Heart left ventricle (tissue), 13 donors: ENCODE data around the gene GABRR1.

Source experiments
- POLR2A ChIP-seq, 2 donors: fragments of 450-650 bp; IDR thresholded peaks; one replicate each; pipeline ENCODE4 v1.6.1; 2017; ENCODE audit warnings: antibody characterized with exemption in 2 of 2, mild to moderate bottlenecking in 2 of 2, moderate library complexity in 2 of 2
- TF ChIP-seq, protein P1 (sequence below), 12 donors: fragments of 200-600 bp; sonication (generic) in 4 of 12; IDR thresholded peaks; one replicate each; pipeline versions ENCODE4 v1.5.0 to v1.8.0; 2018 to 2022; ENCODE audit warnings: antibody characterized with exemption in 12 of 12, mild to moderate bottlenecking in 5 of 12
- donor health status: ischemic (EF 13 %, LVEDD 7.1; RV severe dilation, severe dysfunction).
- donor health status: DM: no; HTN: yes; CAD: no.
- donor health status: DM: no; HTN: no; CAD: no.
- donor health status: ischemic (EF 25% LVEDD 6.9; RV normal size, moderate dysfunction).
- donor health status: ischemic (EF 25% LVEDD 5.7; RV mildly dilated, moderate dysfunction).
- donor health status: ischemic (EF 35%, LVEDD 5.7; RV mildly dilated, moderate dysfunction).
- donor health status: nonischemic (EF 11% LVEDD 7.7; RV severe dilation, severe dysfunction).
- donor health status: DM: yes; HTN: yes; CAD: no.
- donor health status: PGD.
- donor health status: ischemic (EF 29% LVEDD 5.4; RV normal size, mild dysfunction).
- donor health status: nonischemic (EF 23%, LVEDD 6.1; RV moderate dilation, normal function).

DNA sequence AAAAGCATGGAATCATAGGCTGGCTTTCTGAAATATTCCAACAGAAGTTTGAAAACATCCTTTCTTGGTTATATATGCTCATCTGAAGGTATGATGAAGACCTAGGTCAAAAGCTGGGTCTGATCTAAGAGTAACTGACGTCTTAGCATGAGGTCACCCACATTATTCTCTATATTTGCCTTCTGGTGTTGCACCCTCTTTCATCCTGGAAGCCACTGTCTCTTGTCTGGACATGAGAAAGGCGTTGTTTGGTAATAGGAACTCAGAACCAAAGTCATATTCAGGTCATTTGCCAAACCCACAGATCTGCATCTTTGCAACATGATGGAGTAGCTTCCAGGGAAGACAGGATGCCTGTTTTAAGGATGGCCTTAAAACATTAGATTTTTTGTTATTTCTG lies 17.6 kb downstream of the GABRR1 start:
- TF ChIP-seq, protein P1, sequence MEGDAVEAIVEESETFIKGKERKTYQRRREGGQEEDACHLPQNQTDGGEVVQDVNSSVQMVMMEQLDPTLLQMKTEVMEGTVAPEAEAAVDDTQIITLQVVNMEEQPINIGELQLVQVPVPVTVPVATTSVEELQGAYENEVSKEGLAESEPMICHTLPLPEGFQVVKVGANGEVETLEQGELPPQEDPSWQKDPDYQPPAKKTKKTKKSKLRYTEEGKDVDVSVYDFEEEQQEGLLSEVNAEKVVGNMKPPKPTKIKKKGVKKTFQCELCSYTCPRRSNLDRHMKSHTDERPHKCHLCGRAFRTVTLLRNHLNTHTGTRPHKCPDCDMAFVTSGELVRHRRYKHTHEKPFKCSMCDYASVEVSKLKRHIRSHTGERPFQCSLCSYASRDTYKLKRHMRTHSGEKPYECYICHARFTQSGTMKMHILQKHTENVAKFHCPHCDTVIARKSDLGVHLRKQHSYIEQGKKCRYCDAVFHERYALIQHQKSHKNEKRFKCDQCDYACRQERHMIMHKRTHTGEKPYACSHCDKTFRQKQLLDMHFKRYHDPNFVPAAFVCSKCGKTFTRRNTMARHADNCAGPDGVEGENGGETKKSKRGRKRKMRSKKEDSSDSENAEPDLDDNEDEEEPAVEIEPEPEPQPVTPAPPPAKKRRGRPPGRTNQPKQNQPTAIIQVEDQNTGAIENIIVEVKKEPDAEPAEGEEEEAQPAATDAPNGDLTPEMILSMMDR (IDR thresholded peaks at IDR 0.05): no peak
- TF ChIP-seq POLR2A (IDR thresholded peaks at IDR 0.05): no peak
